Measurements from ENCODE around the gene GABRD.

Gene GABRD

GRCh38 chr1:2056955-2057590 is 37.9 kb downstream of the GABRD start:
- DNase-seq, result no peak

GRCh38 chr1:2059290-2059953 is 40.3 kb downstream of the GABRD start:
- DNase-seq, result no peak

- DNase-seq, result no peak
Measured at GRCh38 chr1:2060072-2060471, 40.9 kb downstream of the GABRD start.

GRCh38 chr1:2060535-2060934 is 41.4 kb downstream of the GABRD start:
- no peak for DNase-seq

GRCh38 chr1:2061065-2061778 is 42.1 kb downstream of the GABRD start:
- no peak for DNase-seq

GRCh38 chr1:2065699-2066098 is 46.6 kb downstream of the GABRD start:
- no peak for DNase-seq

- DNase-seq, result no peak
Measured at GRCh38 chr1:2067393-2067792, 48.2 kb downstream of the GABRD start.

- no peak for DNase-seq
Measured at GRCh38 chr1:2067981-2068380, 48.8 kb downstream of the GABRD start.

GRCh38 chr1:2068951-2069350 is 49.8 kb downstream of the GABRD start:
- DNase-seq, result no peak

GRCh38 chr1:2070016-2070415 is 50.9 kb downstream of the GABRD start:
- DNase-seq, result no peak

GRCh38 chr1:2070800-2071530 is 51.8 kb downstream of the GABRD start:
- no peak for DNase-seq

- DNase-seq, result no peak
Measured at GRCh38 chr1:2072109-2072806, 53.1 kb downstream of the GABRD start.

GRCh38 chr1:2072891-2073290 is 53.7 kb downstream of the GABRD start:
- DNase-seq, result no peak

- no peak for DNase-seq
Measured at GRCh38 chr1:2073382-2074230, 54.5 kb downstream of the GABRD start.

- no peak for DNase-seq
Measured at GRCh38 chr1:2074396-2074795, 55.3 kb downstream of the GABRD start.

- no peak for DNase-seq
Measured at GRCh38 chr1:2074944-2075740, 56.0 kb downstream of the GABRD start.

GRCh38 chr1:2076826-2077225 is 57.7 kb downstream of the GABRD start:
- no peak for DNase-seq

GRCh38 chr1:2078170-2078569 is 59.0 kb downstream of the GABRD start:
- no peak for DNase-seq

GRCh38 chr1:2079396-2080085 is 60.4 kb downstream of the GABRD start:
- DNase-seq, result no peak

GRCh38 chr1:2080140-2080539 is 61.0 kb downstream of the GABRD start:
- no peak for DNase-seq

Data from NCI-H1417 treated with DMSO at 0.1 percent for 48 hours (cell line).